K562 (cell line): Measurements from ENCODE around the gene TUT1. TPM values are rescaled to one million over a fixed set of nuclear protein-coding genes. Genes with fewer than 3 reads are reported as not detected.
A peak's percentile ranks its signal among the peaks of the same experiment; 100 is the strongest.

Experiments used
- BDP1 ChIP-seq: IDR thresholded peaks from 3 replicates; pipeline ENCODE4 v1.6.1; 2011; ENCODE audit not compliant: insufficient read length, insufficient read depth
- ETS2 ChIP-seq: IDR thresholded peaks from 2 replicates; pipeline ENCODE4 v1.6.1; 2016; ENCODE audit warnings: borderline replicate concordance, missing genetic modification characterization, mild to moderate bottlenecking, moderate library complexity, missing compliant biosample characterization; ENCODE audit not compliant: poor library complexity, severe bottlenecking
- SMARCB1 ChIP-seq: IDR thresholded peaks from 2 replicates; pipeline ENCODE4 v1.6.1; 2011; ENCODE audit warnings: improper control_type of control experiment, low read depth; ENCODE audit not compliant: insufficient read length
- TAF7 ChIP-seq: fragments of 450-650 bp; IDR thresholded peaks from 2 replicates; pipeline ENCODE4 v1.6.1; 2016; ENCODE audit warnings: missing genetic modification characterization, missing compliant biosample characterization
- ZFPM2 ChIP-seq: fragments of 250-450 bp; sonication (Bioruptor Pico); IDR thresholded peaks from 2 replicates; pipeline ENCODE4 v1.5.1; 2022; ENCODE audit warnings: mild to moderate bottlenecking
- ZNF121 ChIP-seq: sonication (generic); formaldehyde crosslinking; conservative IDR thresholded peaks from 2 replicates; pipeline ENCODE4 v1.8.0; 2022; ENCODE audit warnings: missing genetic modification reagents
- ZNF232 ChIP-seq: sonication (generic); formaldehyde crosslinking; IDR thresholded peaks from 2 replicates; pipeline ENCODE4 v1.8.0; 2022; ENCODE audit warnings: mild to moderate bottlenecking, missing genetic modification reagents
- ZNF347 ChIP-seq: fragments of 450-650 bp; formaldehyde crosslinking; IDR thresholded peaks from 2 replicates; pipeline ENCODE4 v1.4.0; 2020; ENCODE audit warnings: low read depth, mild to moderate bottlenecking, moderate library complexity
- ZNF551 ChIP-seq: fragments of 250-450 bp; sonication (Bioruptor Pico); IDR thresholded peaks from 2 replicates; pipeline ENCODE4 v1.5.0; 2021; ENCODE audit warnings: mild to moderate bottlenecking, moderate library complexity
- ZNF57 ChIP-seq: fragments of 450-650 bp; formaldehyde crosslinking; IDR thresholded peaks from 2 replicates; pipeline ENCODE4 v1.4.0; 2020; ENCODE audit warnings: mild to moderate bottlenecking, moderate library complexity
- polyA plus RNA-seq, 8 experiments: library from polyadenylated mRNA; depleted of rRNA in 4 of 8; stranded (reverse) in 5 of 8; unstranded in 3 of 8; fragments of >200 nt; fragmentation: Nextera tagmentation in 2 of 8; fragmentation: Illumina TruSeq in 1 of 8; extraction: Ambion mirVana in 2 of 8; extraction: Trizol in 1 of 8; gene quantifications; 2 replicates each; pipeline versions ENCODE4 v1.2.1 to v1.2.3, GENCODE V29; 2011 to 2014; ENCODE audit warnings: inconsistent platforms in 1 of 8, missing spikeins in 1 of 8
- total RNA-seq, 7 experiments: library from RNA; depleted of rRNA in 6 of 7; stranded (reverse); fragments of >200 nt in 6 of 7; fragmentation: Illumina TruSeq in 2 of 7; extraction: Trizol in 2 of 7; gene quantifications; 2 replicates each; pipeline versions ENCODE4 v1.2.1 to v1.2.3, GENCODE V29; 2011 to 2021; ENCODE audit warnings: low replicate concordance in 1 of 7
- TF ChIP-seq, protein P1 (sequence below): sonication (generic); formaldehyde crosslinking; IDR thresholded peaks from 2 replicates; pipeline ENCODE4 v1.4.0; 2020; ENCODE audit warnings: mild to moderate bottlenecking, missing genetic modification reagents
- TF ChIP-seq, protein P2 (sequence below): fragments of 250-450 bp; sonication (Bioruptor Pico); IDR thresholded peaks from 2 replicates; pipeline ENCODE4 v1.9.0; 2021; ENCODE audit warnings: mild to moderate bottlenecking
- TF ChIP-seq, protein P3 (sequence below): fragments of 250-450 bp; sonication (Bioruptor Pico); IDR thresholded peaks from 2 replicates; pipeline ENCODE4 v1.4.0; 2020
- TF ChIP-seq, protein P4 (sequence below): fragments of 150-350 bp; conservative IDR thresholded peaks from 2 replicates; pipeline ENCODE4 v1.6.1; 2014; ENCODE audit warnings: low read length

TUT1 gene
- total and polyA plus RNA-seq, 9 of the 15 experiments (the other 6 are each of a cell fraction or from before 2014, with no cell fraction given), result 0.66 to 44.3 (median 15.7) TPM

DNA sequence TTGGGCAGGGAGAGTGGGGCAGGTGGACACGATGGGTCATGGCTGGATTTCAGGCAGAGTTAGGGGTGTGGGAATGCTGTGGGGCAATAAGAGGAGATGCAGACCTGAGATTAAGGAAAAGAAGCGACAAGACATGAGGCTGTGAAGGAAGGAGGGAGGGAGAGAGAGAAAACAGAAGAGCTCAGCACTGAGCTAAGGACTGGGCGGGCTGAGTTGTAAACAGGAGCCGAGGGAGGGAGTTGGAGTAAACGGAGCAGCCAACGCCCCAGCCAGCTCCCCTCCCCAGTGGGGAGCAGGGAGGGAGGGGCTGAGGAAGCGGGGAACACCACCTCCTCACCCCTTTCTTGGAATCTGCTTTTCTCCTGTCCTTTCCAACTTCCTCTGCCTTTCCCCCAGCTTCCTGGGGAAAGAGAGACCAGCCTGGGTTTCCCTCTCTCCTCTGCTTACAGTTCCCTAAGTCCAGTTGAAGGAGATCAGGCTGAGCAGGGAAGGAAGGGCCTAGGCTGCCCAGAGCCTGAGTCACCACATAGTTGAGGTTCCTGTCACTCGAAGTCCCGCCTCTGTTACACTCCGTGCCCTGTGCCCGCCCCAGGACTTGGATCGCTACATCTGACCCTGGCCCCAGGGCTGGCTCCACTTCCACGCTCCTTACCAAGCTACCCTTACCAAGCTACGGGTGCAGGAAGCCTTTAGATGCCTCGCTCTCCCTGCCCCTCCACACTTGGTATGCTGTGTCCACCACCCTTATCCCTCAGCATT lies 38.1 kb downstream of the TUT1 start (continued):
- TF ChIP-seq, protein P1, sequence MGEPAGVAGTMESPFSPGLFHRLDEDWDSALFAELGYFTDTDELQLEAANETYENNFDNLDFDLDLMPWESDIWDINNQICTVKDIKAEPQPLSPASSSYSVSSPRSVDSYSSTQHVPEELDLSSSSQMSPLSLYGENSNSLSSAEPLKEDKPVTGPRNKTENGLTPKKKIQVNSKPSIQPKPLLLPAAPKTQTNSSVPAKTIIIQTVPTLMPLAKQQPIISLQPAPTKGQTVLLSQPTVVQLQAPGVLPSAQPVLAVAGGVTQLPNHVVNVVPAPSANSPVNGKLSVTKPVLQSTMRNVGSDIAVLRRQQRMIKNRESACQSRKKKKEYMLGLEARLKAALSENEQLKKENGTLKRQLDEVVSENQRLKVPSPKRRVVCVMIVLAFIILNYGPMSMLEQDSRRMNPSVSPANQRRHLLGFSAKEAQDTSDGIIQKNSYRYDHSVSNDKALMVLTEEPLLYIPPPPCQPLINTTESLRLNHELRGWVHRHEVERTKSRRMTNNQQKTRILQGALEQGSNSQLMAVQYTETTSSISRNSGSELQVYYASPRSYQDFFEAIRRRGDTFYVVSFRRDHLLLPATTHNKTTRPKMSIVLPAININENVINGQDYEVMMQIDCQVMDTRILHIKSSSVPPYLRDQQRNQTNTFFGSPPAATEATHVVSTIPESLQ (CRISPR knock-in tag), result 0 out of 2 replicates have a peak, but pooled peaks have one; percentile 31
- TF ChIP-seq, protein P2, sequence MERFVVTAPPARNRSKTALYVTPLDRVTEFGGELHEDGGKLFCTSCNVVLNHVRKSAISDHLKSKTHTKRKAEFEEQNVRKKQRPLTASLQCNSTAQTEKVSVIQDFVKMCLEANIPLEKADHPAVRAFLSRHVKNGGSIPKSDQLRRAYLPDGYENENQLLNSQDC (CRISPR knock-in tag), result no peak
- TF ChIP-seq ZNF57 (CRISPR knock-in tag), result no peak
- no peak for TF ChIP-seq ZNF232 (CRISPR knock-in tag)
- no peak for TF ChIP-seq ZNF551
- TF ChIP-seq, protein P3, sequence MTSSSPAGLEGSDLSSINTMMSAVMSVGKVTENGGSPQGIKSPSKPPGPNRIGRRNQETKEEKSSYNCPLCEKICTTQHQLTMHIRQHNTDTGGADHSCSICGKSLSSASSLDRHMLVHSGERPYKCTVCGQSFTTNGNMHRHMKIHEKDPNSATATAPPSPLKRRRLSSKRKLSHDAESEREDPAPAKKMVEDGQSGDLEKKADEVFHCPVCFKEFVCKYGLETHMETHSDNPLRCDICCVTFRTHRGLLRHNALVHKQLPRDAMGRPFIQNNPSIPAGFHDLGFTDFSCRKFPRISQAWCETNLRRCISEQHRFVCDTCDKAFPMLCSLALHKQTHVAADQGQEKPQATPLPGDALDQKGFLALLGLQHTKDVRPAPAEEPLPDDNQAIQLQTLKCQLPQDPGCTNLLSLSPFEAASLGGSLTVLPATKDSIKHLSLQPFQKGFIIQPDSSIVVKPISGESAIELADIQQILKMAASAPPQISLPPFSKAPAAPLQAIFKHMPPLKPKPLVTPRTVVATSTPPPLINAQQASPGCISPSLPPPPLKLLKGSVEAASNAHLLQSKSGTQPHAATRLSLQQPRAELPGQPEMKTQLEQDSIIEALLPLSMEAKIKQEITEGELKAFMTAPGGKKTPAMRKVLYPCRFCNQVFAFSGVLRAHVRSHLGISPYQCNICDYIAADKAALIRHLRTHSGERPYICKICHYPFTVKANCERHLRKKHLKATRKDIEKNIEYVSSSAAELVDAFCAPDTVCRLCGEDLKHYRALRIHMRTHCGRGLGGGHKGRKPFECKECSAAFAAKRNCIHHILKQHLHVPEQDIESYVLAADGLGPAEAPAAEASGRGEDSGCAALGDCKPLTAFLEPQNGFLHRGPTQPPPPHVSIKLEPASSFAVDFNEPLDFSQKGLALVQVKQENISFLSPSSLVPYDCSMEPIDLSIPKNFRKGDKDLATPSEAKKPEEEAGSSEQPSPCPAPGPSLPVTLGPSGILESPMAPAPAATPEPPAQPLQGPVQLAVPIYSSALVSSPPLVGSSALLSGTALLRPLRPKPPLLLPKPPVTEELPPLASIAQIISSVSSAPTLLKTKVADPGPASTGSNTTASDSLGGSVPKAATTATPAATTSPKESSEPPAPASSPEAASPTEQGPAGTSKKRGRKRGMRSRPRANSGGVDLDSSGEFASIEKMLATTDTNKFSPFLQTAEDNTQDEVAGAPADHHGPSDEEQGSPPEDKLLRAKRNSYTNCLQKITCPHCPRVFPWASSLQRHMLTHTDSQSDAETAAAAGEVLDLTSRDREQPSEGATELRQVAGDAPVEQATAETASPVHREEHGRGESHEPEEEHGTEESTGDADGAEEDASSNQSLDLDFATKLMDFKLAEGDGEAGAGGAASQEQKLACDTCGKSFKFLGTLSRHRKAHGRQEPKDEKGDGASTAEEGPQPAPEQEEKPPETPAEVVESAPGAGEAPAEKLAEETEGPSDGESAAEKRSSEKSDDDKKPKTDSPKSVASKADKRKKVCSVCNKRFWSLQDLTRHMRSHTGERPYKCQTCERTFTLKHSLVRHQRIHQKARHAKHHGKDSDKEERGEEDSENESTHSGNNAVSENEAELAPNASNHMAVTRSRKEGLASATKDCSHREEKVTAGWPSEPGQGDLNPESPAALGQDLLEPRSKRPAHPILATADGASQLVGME, result no peak
- TF ChIP-seq TAF7 (tag), result 0 out of 2 replicates have a peak, but pooled peaks have one; percentile 13
- no peak for TF ChIP-seq ZNF347 (CRISPR knock-in tag)
- TF ChIP-seq ZNF121, result no peak
- no peak for TF ChIP-seq ZFPM2 (CRISPR knock-in tag)
- TF ChIP-seq, protein P4, sequence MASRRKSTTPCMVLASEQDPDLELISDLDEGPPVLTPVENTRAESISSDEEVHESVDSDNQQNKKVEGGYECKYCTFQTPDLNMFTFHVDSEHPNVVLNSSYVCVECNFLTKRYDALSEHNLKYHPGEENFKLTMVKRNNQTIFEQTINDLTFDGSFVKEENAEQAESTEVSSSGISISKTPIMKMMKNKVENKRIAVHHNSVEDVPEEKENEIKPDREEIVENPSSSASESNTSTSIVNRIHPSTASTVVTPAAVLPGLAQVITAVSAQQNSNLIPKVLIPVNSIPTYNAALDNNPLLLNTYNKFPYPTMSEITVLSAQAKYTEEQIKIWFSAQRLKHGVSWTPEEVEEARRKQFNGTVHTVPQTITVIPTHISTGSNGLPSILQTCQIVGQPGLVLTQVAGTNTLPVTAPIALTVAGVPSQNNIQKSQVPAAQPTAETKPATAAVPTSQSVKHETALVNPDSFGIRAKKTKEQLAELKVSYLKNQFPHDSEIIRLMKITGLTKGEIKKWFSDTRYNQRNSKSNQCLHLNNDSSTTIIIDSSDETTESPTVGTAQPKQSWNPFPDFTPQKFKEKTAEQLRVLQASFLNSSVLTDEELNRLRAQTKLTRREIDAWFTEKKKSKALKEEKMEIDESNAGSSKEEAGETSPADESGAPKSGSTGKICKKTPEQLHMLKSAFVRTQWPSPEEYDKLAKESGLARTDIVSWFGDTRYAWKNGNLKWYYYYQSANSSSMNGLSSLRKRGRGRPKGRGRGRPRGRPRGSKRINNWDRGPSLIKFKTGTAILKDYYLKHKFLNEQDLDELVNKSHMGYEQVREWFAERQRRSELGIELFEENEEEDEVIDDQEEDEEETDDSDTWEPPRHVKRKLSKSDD, result no peak
- no peak for TF ChIP-seq ETS2
- no peak for TF ChIP-seq BDP1
- TF ChIP-seq SMARCB1, result peak; percentile 21
